Neural progenitor cell (in vitro differentiated cells): Measurements from ENCODE around the gene ARHGEF12. TPM values are rescaled to one million over a fixed set of nuclear protein-coding genes. Genes with fewer than 3 reads are reported as not detected.

Experiments used
- DNase-seq: peaks from one replicate; pipeline ENCODE4 v3.0.0-alpha.2; 2016; ENCODE audit warnings: low spot score
- H2AFZ ChIP-seq: fragments of 200-600 bp; sonication (generic); replicated peaks from 2 replicates; pipeline ENCODE4 v1.6.1; 2016; ENCODE audit warnings: antibody characterized with exemption
- H3F3A ChIP-seq: fragments of 200-600 bp; sonication (generic); 2 replicates; pipeline ENCODE4 v1.6.1; 2016; ENCODE audit warnings: antibody characterized with exemption, low read depth
- H3K27ac ChIP-seq: fragments of 200-600 bp; sonication (generic); 2 replicates; pipeline ENCODE4 v1.5.1; 2016; ENCODE audit warnings: mild to moderate bottlenecking
- H3K27me3 ChIP-seq: fragments of 200-600 bp; sonication (generic); 2 replicates; pipeline ENCODE4 v1.6.1; 2016; ENCODE audit warnings: mild to moderate bottlenecking, moderate library complexity
- H3K36me3 ChIP-seq: fragments of 200-600 bp; sonication (generic); 2 replicates; pipeline ENCODE4 v1.5.1; 2016
- H3K4me1 ChIP-seq: fragments of 200-600 bp; sonication (generic); 2 replicates; pipeline ENCODE4 v1.6.1; 2016; ENCODE audit warnings: mixed run types
- H3K4me2 ChIP-seq: fragments of 200-600 bp; sonication (generic); 2 replicates; pipeline ENCODE4 v1.6.1; 2016
- H3K4me3 ChIP-seq: fragments of 200-600 bp; sonication (generic); 2 replicates; pipeline ENCODE4 v1.5.1; 2016
- H3K79me2 ChIP-seq: fragments of 200-600 bp; sonication (generic); 2 replicates; pipeline ENCODE4 v1.6.1; 2016; ENCODE audit warnings: low read depth
- H3K9ac ChIP-seq: fragments of 200-600 bp; sonication (generic); 2 replicates; pipeline ENCODE4 v1.6.1; 2016
- H3K9me3 ChIP-seq: fragments of 200-600 bp; sonication (generic); 2 replicates; pipeline ENCODE4 v1.5.1; 2016; ENCODE audit warnings: low read depth
- H4K20me1 ChIP-seq: fragments of 200-600 bp; sonication (generic); 2 replicates; pipeline ENCODE4 v1.6.1; 2016; ENCODE audit warnings: low read depth
- H3K27ac Mint-ChIP-seq: 3 replicates; pipeline ENCODE4 v1.8.0; 2021; ENCODE audit warnings: mixed read lengths
- H3K27me3 Mint-ChIP-seq: 2 replicates; pipeline ENCODE4 v1.8.0; 2022; ENCODE audit warnings: low read depth, mild to moderate bottlenecking, inconsistent platforms, moderate library complexity, mixed read lengths; ENCODE audit not compliant: insufficient read depth
- H3K36me3 Mint-ChIP-seq: 3 replicates; pipeline ENCODE4 v1.8.0; 2021; ENCODE audit warnings: mixed read lengths
- H3K4me1 Mint-ChIP-seq: 3 replicates; pipeline ENCODE4 v1.8.0; 2021; ENCODE audit warnings: mixed read lengths
- H3K4me3 Mint-ChIP-seq: 3 replicates; pipeline ENCODE4 v1.8.0; 2021; ENCODE audit warnings: mild to moderate bottlenecking, moderate library complexity, mixed read lengths
- H3K9me3 Mint-ChIP-seq: 3 replicates; pipeline ENCODE4 v1.8.0; 2020; ENCODE audit warnings: mixed read lengths
- CTCF ChIP-seq: fragments of 200-600 bp; sonication (generic); IDR thresholded peaks from 2 replicates; pipeline ENCODE4 v1.5.1; 2017; ENCODE audit warnings: antibody characterized with exemption, mild to moderate bottlenecking
- EZH2 ChIP-seq: fragments of 200-600 bp; sonication (generic); IDR thresholded peaks from 2 replicates; pipeline ENCODE4 v1.6.1; 2017; ENCODE audit warnings: antibody characterized with exemption, mild to moderate bottlenecking, moderate library complexity
- EZH2phosphoT487 ChIP-seq: fragments of 200-600 bp; sonication (generic); IDR thresholded peaks from 2 replicates; pipeline ENCODE4 v1.6.1; 2017; ENCODE audit warnings: antibody characterized with exemption
- total RNA-seq: library from RNA; depleted of rRNA; stranded (reverse); fragments of >200 nt; gene quantifications from 2 replicates; pipeline ENCODE4 v1.2.3, GENCODE V29; 2015; ENCODE audit warnings: low replicate concordance

The ARHGEF12 gene
- total RNA-seq, 1 donor from 2014 or later = 31.3 TPM

GRCh38 chr11:120308081-120308480 lies 28.1 kb upstream of the ARHGEF12 start:
- Histone ChIP-seq H3F3A (no peaks in the 10 kb centered on the region), H4K20me1 (no peaks in the 10 kb centered on the region), H3K79me2 (no peaks in the 10 kb centered on the region), H3K27me3 (no peaks in the 10 kb centered on the region), H3K27ac (no peak overlapping the region), H3K4me1 (peaks cover 11% of the 10 kb centered on the region), H3K4me2 (no peak overlapping the region), H3K9ac (no peak overlapping the region), H3K9me3 (no peaks in the 10 kb centered on the region), H3K36me3 (no peaks in the 10 kb centered on the region), H2AFZ (no peak overlapping the region), H3K4me3 (no peak overlapping the region)
- peaks cover 5% of the 10 kb centered on the region for H3K27me3 Mint-ChIP-seq
- TF ChIP-seq EZH2phosphoT487 = no peak
- TF ChIP-seq CTCF = no peak
- no peak for TF ChIP-seq EZH2
- no peaks in the 10 kb centered on the region for H3K9me3 Mint-ChIP-seq
- no peak overlapping the region for H3K4me3 Mint-ChIP-seq
- no peak overlapping the region for H3K27ac Mint-ChIP-seq
- peaks cover 7% of the 10 kb centered on the region for H3K4me1 Mint-ChIP-seq
- no peaks in the 10 kb centered on the region for H3K36me3 Mint-ChIP-seq
- DNase-seq = no peak

- Histone ChIP-seq H3K4me1 (peaks cover 20% of the 10 kb centered on the region), H2AFZ (no peak overlapping the region), H3K9ac (no peak overlapping the region), H3K27me3 (no peaks in the 10 kb centered on the region), H3K9me3 (no peaks in the 10 kb centered on the region), H3K4me2 (no peak overlapping the region), H3K27ac (no peak overlapping the region), H3K36me3 (no peaks in the 10 kb centered on the region), H3K4me3 (no peak overlapping the region), H3F3A (peaks cover 10% of the 10 kb centered on the region), H3K79me2 (no peaks in the 10 kb centered on the region), H4K20me1 (no peaks in the 10 kb centered on the region)
- Mint-ChIP-seq H3K27me3 (peaks cover 5% of the 10 kb centered on the region), H3K27ac (no peak overlapping the region), H3K36me3 (no peaks in the 10 kb centered on the region), H3K4me1 (peaks cover 14% of the 10 kb centered on the region), H3K9me3 (no peaks in the 10 kb centered on the region), H3K4me3 (no peak overlapping the region)
- no peak for DNase-seq
- TF ChIP-seq EZH2 (no peak), CTCF (no peak), EZH2phosphoT487 (no peak)
These were observed 25.3 kb upstream of the ARHGEF12 start for GRCh38 chr11:120310870-120311269.

GRCh38 chr11:120314861-120315260 lies 21.4 kb upstream of the ARHGEF12 start:
- Histone ChIP-seq H3K4me2 (no peak overlapping the region), H3K9me3 (no peaks in the 10 kb centered on the region), H4K20me1 (no peaks in the 10 kb centered on the region), H3K36me3 (no peaks in the 10 kb centered on the region), H3K4me3 (no peak overlapping the region), H3K79me2 (no peaks in the 10 kb centered on the region), H3K27ac (no peak overlapping the region), H3K27me3 (no peaks in the 10 kb centered on the region), H3F3A (peaks cover 10% of the 10 kb centered on the region), H2AFZ (peak overlapping the region; percentile 50), H3K9ac (no peak overlapping the region), H3K4me1 (peaks cover 17% of the 10 kb centered on the region)
- Mint-ChIP-seq H3K27me3 (no peaks in the 10 kb centered on the region), H3K4me3 (no peak overlapping the region), H3K9me3 (no peaks in the 10 kb centered on the region), H3K36me3 (no peaks in the 10 kb centered on the region), H3K4me1 (peaks cover 13% of the 10 kb centered on the region), H3K27ac (peak overlapping the region; percentile 32)
- no peak for TF ChIP-seq EZH2phosphoT487
- TF ChIP-seq CTCF = no peak
- TF ChIP-seq EZH2 = no peak
- DNase-seq = no peak
